IPS-15b (cell line): ENCODE data around the gene GALNT13.

ENCODE experiments used
- H3K27me3 ChIP-seq: one replicate; pipeline ENCODE4 v1.6.1; 2013; ENCODE audit warnings: low read length; ENCODE audit not compliant: control insufficient read depth, insufficient read depth
- H3K36me3 ChIP-seq: one replicate; pipeline ENCODE4 v1.6.1; 2013; ENCODE audit warnings: low read length; ENCODE audit not compliant: control insufficient read depth, insufficient read depth
- H3K4me1 ChIP-seq: one replicate; pipeline ENCODE4 v1.6.1; 2013; ENCODE audit warnings: mild to moderate bottlenecking, low read length; ENCODE audit not compliant: control insufficient read depth, insufficient read depth
- H3K4me3 ChIP-seq: one replicate; pipeline ENCODE4 v1.5.1; 2013; ENCODE audit warnings: low read depth, low read length
- H3K9ac ChIP-seq: one replicate; pipeline ENCODE4 v1.6.1; 2013; ENCODE audit warnings: low read depth, mild to moderate bottlenecking, low read length
- H3K9me3 ChIP-seq: one replicate; pipeline ENCODE4 v1.6.1; 2013; ENCODE audit warnings: mild to moderate bottlenecking, low read length; ENCODE audit not compliant: control insufficient read depth, insufficient read depth

GALNT13 gene

GRCh38 chr2:153871231-153872221 lies at the start of gene GALNT13:
GALNT13 (plus strand) TSS chr2:153871922.
- peaks cover 29% of the 10 kb centered on the region for H3K27me3 ChIP-seq
- no peaks in the 10 kb centered on the region for H3K4me1 ChIP-seq
- no peaks in the 10 kb centered on the region for H3K36me3 ChIP-seq
- H3K4me3 ChIP-seq = peak within 1 kb of the TSS; percentile 80
- no peaks in the 10 kb centered on the region for H3K9me3 ChIP-seq
- no peak within 1 kb of the TSS for H3K9ac ChIP-seq

GRCh38 chr2:153823880-153824279 lies 47.8 kb upstream of the GALNT13 start:
- H3K36me3 ChIP-seq = no peaks in the 10 kb centered on the region

GRCh38 chr2:153828335-153828734 lies 43.4 kb upstream of the GALNT13 start:
- Histone ChIP-seq H3K9ac (no peak overlapping the region), H3K9me3 (no peaks in the 10 kb centered on the region)

More at GRCh38 chr2:153823880-153824279, 47.8 kb upstream of the GALNT13 start:
- Histone ChIP-seq H3K9ac (no peak overlapping the region), H3K27me3 (no peaks in the 10 kb centered on the region), H3K9me3 (no peaks in the 10 kb centered on the region), H3K4me3 (no peak overlapping the region), H3K4me1 (no peaks in the 10 kb centered on the region)

GRCh38 chr2:153834662-153835061 lies 37.1 kb upstream of the GALNT13 start:
- H3K4me3 ChIP-seq = no peak overlapping the region
- H3K27me3 ChIP-seq = no peaks in the 10 kb centered on the region
- no peak overlapping the region for H3K9ac ChIP-seq
- H3K36me3 ChIP-seq = no peaks in the 10 kb centered on the region
- H3K4me1 ChIP-seq = no peaks in the 10 kb centered on the region
- no peaks in the 10 kb centered on the region for H3K9me3 ChIP-seq

More at GRCh38 chr2:153828335-153828734, 43.4 kb upstream of the GALNT13 start:
- Histone ChIP-seq H3K27me3 (no peaks in the 10 kb centered on the region), H3K4me1 (no peaks in the 10 kb centered on the region), H3K36me3 (no peaks in the 10 kb centered on the region), H3K4me3 (no peak overlapping the region)

GRCh38 chr2:153858250-153858649 lies 13.5 kb upstream of the GALNT13 start:
- no peaks in the 10 kb centered on the region for H3K36me3 ChIP-seq
- no peak overlapping the region for H3K4me3 ChIP-seq
- no peaks in the 10 kb centered on the region for H3K9me3 ChIP-seq
- H3K4me1 ChIP-seq = no peaks in the 10 kb centered on the region
- H3K27me3 ChIP-seq = no peaks in the 10 kb centered on the region
- no peak overlapping the region for H3K9ac ChIP-seq

- Histone ChIP-seq H3K36me3 (no peaks in the 10 kb centered on the region), H3K4me3 (no peak overlapping the region), H3K9ac (no peak overlapping the region), H3K27me3 (no peaks in the 10 kb centered on the region), H3K4me1 (no peaks in the 10 kb centered on the region), H3K9me3 (no peaks in the 10 kb centered on the region)
Observed at GRCh38 chr2:153864022-153864421, 7.7 kb upstream of the GALNT13 start.

- no peak overlapping the region for H3K9ac ChIP-seq
- H3K27me3 ChIP-seq = no peaks in the 10 kb centered on the region
- no peak overlapping the region for H3K4me3 ChIP-seq
- H3K36me3 ChIP-seq = no peaks in the 10 kb centered on the region
- no peaks in the 10 kb centered on the region for H3K9me3 ChIP-seq
- no peaks in the 10 kb centered on the region for H3K4me1 ChIP-seq
Observed at GRCh38 chr2:153866595-153866994, 5.1 kb upstream of the GALNT13 start.

- H3K27me3 ChIP-seq = peaks cover 27% of the 10 kb centered on the region
- H3K36me3 ChIP-seq = no peaks in the 10 kb centered on the region
- H3K4me1 ChIP-seq = no peaks in the 10 kb centered on the region
- H3K4me3 ChIP-seq = no peak overlapping the region
- no peaks in the 10 kb centered on the region for H3K9me3 ChIP-seq
- H3K9ac ChIP-seq = no peak overlapping the region
Observed at GRCh38 chr2:153870308-153870707, 1.4 kb upstream of the GALNT13 start.

- peaks cover 29% of the 10 kb centered on the region for H3K27me3 ChIP-seq
- H3K4me1 ChIP-seq = no peaks in the 10 kb centered on the region
- peak overlapping the region; percentile 70 for H3K4me3 ChIP-seq
- H3K9ac ChIP-seq = no peak overlapping the region
- H3K9me3 ChIP-seq = no peaks in the 10 kb centered on the region
- no peaks in the 10 kb centered on the region for H3K36me3 ChIP-seq
Observed at GRCh38 chr2:153872311-153873051, 759 bp downstream of the GALNT13 start.

- H3K27me3 ChIP-seq = peaks cover 29% of the 10 kb centered on the region
- H3K36me3 ChIP-seq = no peaks in the 10 kb centered on the region
- H3K4me3 ChIP-seq = peak overlapping the region; percentile 70
- H3K4me1 ChIP-seq = no peaks in the 10 kb centered on the region
- H3K9ac ChIP-seq = no peak overlapping the region
- no peaks in the 10 kb centered on the region for H3K9me3 ChIP-seq
Observed at GRCh38 chr2:153873052-153874048, 1.6 kb downstream of the GALNT13 start.
